Panc1 (cell line): ENCODE data around the gene WDR46. TPM values are rescaled to one million over a fixed set of nuclear protein-coding genes. Genes with fewer than 3 reads are reported as not detected.

ENCODE experiments used
- ATAC-seq: fragments of 200-7000 bp; cut with Tn5 transposase; 2 replicates; pipeline ENCODE4 v1.9.1; 2020; ENCODE audit warnings: mild to moderate bottlenecking, moderate library complexity
- BruUV-seq: library from RNA; stranded (reverse); fragments of 400-500 nt; replicated peaks from 2 replicates; lab custom pipeline; 2021; lab: Mats Ljungman, UMichigan
- CTCF ChIA-PET: fragments of 300-600 bp; sonication (Branson Sonifier 250); formaldehyde crosslinking; loops from one replicate; lab custom pipeline; 2022; ENCODE audit warnings: antibody characterized with exemption; lab: Charles Lee
- POLR2A ChIA-PET: fragments of 300-600 bp; sonication (Branson Sonifier 250); formaldehyde crosslinking; loops from one replicate; lab custom pipeline; 2022; ENCODE audit warnings: antibody characterized with exemption; lab: Charles Lee
- DNase-seq: peaks from one replicate; pipeline ENCODE4 v3.0.0-alpha.2; 2010; ENCODE audit warnings: low read depth, low spot score
- H3K27ac ChIP-seq: 2 replicates; pipeline ENCODE4 v1.5.1; 2011; ENCODE audit warnings: mild to moderate bottlenecking, low read length, inconsistent platforms
- H3K27me3 ChIP-seq: fragments of 200-500 bp; sonication (Bioruptor generic); 2 replicates; pipeline ENCODE4 v1.6.0; 2014; ENCODE audit warnings: low read length, inconsistent platforms; ENCODE audit not compliant: control insufficient read depth, insufficient read depth
- H3K36me3 ChIP-seq: fragments of 200-500 bp; sonication (Bioruptor generic); 2 replicates; pipeline ENCODE4 v1.5.1; 2014; ENCODE audit warnings: inconsistent platforms, mild to moderate bottlenecking, low read length, moderate library complexity; ENCODE audit not compliant: control insufficient read depth, insufficient read depth
- H3K4me1 ChIP-seq: 2 replicates; pipeline ENCODE4 v1.5.1; 2011; ENCODE audit warnings: inconsistent platforms, mild to moderate bottlenecking, low read length, moderate library complexity; ENCODE audit not compliant: control insufficient read depth, insufficient read depth
- H3K4me3 ChIP-seq, 2 experiments: 2 replicates each; pipeline ENCODE4 v1.5.1; 2011 to 2012; ENCODE audit warnings: low read depth in 2 of 2, low read length in 2 of 2, mild to moderate bottlenecking in 2 of 2, inconsistent platforms in 1 of 2, moderate library complexity in 1 of 2
- H3K9me3 ChIP-seq: fragments of 200-500 bp; sonication (Bioruptor generic); 2 replicates; pipeline ENCODE4 v1.5.1; 2014; ENCODE audit warnings: low read depth, mild to moderate bottlenecking, inconsistent platforms, low read length, moderate library complexity; ENCODE audit not compliant: control insufficient read depth, insufficient read depth
- POLR2AphosphoS5 ChIP-seq: IDR thresholded peaks from 2 replicates; pipeline ENCODE4 v1.6.1; 2012; ENCODE audit warnings: mild to moderate bottlenecking, low read depth, low read length, moderate library complexity
- SIN3A ChIP-seq: IDR thresholded peaks from 2 replicates; pipeline ENCODE4 v1.6.1; 2012; ENCODE audit warnings: low read depth, mild to moderate bottlenecking, low read length, moderate library complexity, borderline replicate concordance; ENCODE audit not compliant: insufficient read depth
- TCF7L2 ChIP-seq: IDR thresholded peaks from 2 replicates; pipeline ENCODE4 v1.6.1; 2011; ENCODE audit warnings: mild to moderate bottlenecking, low read depth, low read length, inconsistent platforms
- in situ Hi-C: cut with HindIII; loops from 2 replicates; pipeline ENCODE4 v1.10.0; 2016; ENCODE audit warnings: low sequenced_read_pairs, low pct_unique_long_range_greater_than_20kb
- intact Hi-C: fragments of 100-400 bp; cut with micrococcal nuclease; formaldehyde crosslinking; loops from one replicate; pipeline ENCODE4 v1.10.0; 2022; ENCODE audit not compliant: unreplicated experiment
- total RNA-seq: library from RNA; stranded (reverse); gene quantifications from one replicate; pipeline ENCODE4 v1.2.1, GENCODE V29; 2021; ENCODE audit not compliant: unreplicated experiment
- TF ChIP-seq, protein P1 (sequence below): fragments of 450-650 bp; IDR thresholded peaks from 2 replicates; pipeline ENCODE4 v1.5.1; 2017; ENCODE audit warnings: mild to moderate bottlenecking
- TF ChIP-seq, protein P2 (sequence below), 2 experiments: IDR thresholded peaks; 2 replicates each; pipeline ENCODE4 v1.6.1; 2011 to 2012; ENCODE audit warnings: low read depth in 2 of 2, control low read depth in 1 of 2, low read length in 1 of 2, mild to moderate bottlenecking in 1 of 2, moderate library complexity in 1 of 2; ENCODE audit not compliant: insufficient read depth in 1 of 2

WDR46 gene
- total RNA-seq, 1 experiment from 2014 or later: 80.6 TPM

DNA sequence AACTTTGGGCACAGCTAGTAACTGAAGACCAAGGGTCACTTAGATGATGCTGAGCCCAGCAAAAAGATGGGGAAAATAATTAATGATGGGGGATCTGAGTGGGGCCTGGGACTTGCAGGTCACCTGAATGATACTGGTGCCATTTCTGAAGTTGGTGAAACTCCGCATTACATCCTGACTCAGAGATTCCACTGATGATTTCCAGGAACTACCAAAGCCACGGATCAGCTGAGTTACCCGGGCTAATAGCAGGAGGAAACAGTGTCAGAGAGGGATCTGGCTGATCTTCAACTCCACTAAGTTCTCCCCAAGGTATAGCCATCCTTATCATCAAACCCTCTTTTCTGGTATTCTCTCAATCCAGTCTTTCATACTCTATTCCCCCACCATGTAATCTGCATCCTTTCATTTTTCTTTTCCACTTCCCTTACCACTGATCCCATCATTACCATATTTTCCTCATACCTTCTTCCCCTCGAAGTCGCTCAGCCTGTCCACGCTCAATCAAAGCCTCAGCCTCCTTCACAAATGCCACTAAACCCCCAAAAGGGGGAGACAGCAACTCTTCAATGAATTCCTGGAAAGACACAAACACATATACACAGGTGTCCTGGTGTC, 37.5 kb downstream of the WDR46 start:
- BruUV-seq: TSS peak; percentile 44
- Histone ChIP-seq H3K4me3 (no peak overlapping the region), H3K9me3 (no peaks in the 10 kb centered on the region), H3K4me1 (peaks cover 14% of the 10 kb centered on the region), H3K27me3 (no peaks in the 10 kb centered on the region), H3K36me3 (peaks cover 4% of the 10 kb centered on the region; the same call in 1 of the 2 replicates), H3K27ac (no peak overlapping the region; the same call in 1 of the 2 replicates)
- ChIA-PET CTCF (no interaction called here), POLR2A (interaction anchor here (1.2 kb wide), 1 partner anchor 10 kb away, joined by 4 read pairs; no protein-coding TSS in a partner anchor)
- DNase-seq (no peak), ATAC-seq (no peak)
- TF ChIP-seq, protein P1, sequence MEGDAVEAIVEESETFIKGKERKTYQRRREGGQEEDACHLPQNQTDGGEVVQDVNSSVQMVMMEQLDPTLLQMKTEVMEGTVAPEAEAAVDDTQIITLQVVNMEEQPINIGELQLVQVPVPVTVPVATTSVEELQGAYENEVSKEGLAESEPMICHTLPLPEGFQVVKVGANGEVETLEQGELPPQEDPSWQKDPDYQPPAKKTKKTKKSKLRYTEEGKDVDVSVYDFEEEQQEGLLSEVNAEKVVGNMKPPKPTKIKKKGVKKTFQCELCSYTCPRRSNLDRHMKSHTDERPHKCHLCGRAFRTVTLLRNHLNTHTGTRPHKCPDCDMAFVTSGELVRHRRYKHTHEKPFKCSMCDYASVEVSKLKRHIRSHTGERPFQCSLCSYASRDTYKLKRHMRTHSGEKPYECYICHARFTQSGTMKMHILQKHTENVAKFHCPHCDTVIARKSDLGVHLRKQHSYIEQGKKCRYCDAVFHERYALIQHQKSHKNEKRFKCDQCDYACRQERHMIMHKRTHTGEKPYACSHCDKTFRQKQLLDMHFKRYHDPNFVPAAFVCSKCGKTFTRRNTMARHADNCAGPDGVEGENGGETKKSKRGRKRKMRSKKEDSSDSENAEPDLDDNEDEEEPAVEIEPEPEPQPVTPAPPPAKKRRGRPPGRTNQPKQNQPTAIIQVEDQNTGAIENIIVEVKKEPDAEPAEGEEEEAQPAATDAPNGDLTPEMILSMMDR: no peak
- TF ChIP-seq SIN3A (no peak), POLR2AphosphoS5 (no peak), TCF7L2 (no peak)
- TF ChIP-seq, protein P2, sequence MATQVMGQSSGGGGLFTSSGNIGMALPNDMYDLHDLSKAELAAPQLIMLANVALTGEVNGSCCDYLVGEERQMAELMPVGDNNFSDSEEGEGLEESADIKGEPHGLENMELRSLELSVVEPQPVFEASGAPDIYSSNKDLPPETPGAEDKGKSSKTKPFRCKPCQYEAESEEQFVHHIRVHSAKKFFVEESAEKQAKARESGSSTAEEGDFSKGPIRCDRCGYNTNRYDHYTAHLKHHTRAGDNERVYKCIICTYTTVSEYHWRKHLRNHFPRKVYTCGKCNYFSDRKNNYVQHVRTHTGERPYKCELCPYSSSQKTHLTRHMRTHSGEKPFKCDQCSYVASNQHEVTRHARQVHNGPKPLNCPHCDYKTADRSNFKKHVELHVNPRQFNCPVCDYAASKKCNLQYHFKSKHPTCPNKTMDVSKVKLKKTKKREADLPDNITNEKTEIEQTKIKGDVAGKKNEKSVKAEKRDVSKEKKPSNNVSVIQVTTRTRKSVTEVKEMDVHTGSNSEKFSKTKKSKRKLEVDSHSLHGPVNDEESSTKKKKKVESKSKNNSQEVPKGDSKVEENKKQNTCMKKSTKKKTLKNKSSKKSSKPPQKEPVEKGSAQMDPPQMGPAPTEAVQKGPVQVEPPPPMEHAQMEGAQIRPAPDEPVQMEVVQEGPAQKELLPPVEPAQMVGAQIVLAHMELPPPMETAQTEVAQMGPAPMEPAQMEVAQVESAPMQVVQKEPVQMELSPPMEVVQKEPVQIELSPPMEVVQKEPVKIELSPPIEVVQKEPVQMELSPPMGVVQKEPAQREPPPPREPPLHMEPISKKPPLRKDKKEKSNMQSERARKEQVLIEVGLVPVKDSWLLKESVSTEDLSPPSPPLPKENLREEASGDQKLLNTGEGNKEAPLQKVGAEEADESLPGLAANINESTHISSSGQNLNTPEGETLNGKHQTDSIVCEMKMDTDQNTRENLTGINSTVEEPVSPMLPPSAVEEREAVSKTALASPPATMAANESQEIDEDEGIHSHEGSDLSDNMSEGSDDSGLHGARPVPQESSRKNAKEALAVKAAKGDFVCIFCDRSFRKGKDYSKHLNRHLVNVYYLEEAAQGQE (IDR thresholded peaks at IDR 0.05; ENCODE audit: insufficient read depth in 1 of 2, low read depth in 2 of 2, low read length in 1 of 2): no peak
- intact Hi-C loops (no loop called here), in situ Hi-C loops (no loop called here)

DNA sequence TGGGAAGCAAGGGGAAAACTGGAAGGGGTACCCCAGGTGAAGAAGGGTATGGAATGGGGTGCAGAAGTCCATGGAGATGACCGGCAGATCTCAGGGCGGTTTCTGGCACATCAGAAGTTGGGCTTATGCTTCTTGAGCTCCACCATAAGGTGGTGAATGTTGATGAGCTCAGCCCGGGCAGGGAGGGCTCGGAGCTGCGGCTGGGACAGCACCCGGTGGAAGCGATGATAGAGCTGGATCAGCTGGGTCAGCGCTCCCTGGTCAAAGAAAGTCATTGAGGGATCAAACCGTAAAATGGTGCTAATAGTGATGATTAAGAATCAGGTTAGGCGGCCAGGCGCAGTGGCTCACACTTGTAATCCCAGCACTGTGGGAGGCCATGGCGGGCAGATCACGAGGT, 38.3 kb downstream of the WDR46 start:
- no peak for ATAC-seq
- Histone ChIP-seq H3K27ac (peak overlapping the region; percentile 98; the same call in 1 of the 2 replicates), H3K36me3 (peaks cover 4% of the 10 kb centered on the region; the same call in 1 of the 2 replicates), H3K27me3 (no peaks in the 10 kb centered on the region), H3K4me3 (no peak overlapping the region), H3K4me1 (peaks cover 14% of the 10 kb centered on the region), H3K9me3 (no peaks in the 10 kb centered on the region)
- intact Hi-C loops: no loop called here
- BruUV-seq: no TSS peak
- in situ Hi-C loops: no loop called here
- TF ChIP-seq, protein P2 (IDR thresholded peaks at IDR 0.05; ENCODE audit: insufficient read depth in 1 of 2, low read depth in 2 of 2, low read length in 1 of 2): no peak
- TF ChIP-seq POLR2AphosphoS5 (no peak), TCF7L2 (no peak), SIN3A (no peak)
- TF ChIP-seq, protein P1: no peak
- ChIA-PET POLR2A (interaction anchor here (1.1 to 1.2 kb wide), 2 partner anchors 10 to 279 kb away, joined by 4 read pairs; no protein-coding TSS in a partner anchor), CTCF (no interaction called here)
- no peak for DNase-seq
